Measurements from ENCODE around the gene RPL13A. TPM values are rescaled to one million over a fixed set of nuclear protein-coding genes. Genes with fewer than 3 reads are reported as not detected.

The RPL13A gene
- total and polyA plus RNA-seq, 2 of the 13 experiments (the other 11 are each of a cell fraction or from before 2014, with no cell fraction given), result 2,601 to 3,407 TPM

DNA sequence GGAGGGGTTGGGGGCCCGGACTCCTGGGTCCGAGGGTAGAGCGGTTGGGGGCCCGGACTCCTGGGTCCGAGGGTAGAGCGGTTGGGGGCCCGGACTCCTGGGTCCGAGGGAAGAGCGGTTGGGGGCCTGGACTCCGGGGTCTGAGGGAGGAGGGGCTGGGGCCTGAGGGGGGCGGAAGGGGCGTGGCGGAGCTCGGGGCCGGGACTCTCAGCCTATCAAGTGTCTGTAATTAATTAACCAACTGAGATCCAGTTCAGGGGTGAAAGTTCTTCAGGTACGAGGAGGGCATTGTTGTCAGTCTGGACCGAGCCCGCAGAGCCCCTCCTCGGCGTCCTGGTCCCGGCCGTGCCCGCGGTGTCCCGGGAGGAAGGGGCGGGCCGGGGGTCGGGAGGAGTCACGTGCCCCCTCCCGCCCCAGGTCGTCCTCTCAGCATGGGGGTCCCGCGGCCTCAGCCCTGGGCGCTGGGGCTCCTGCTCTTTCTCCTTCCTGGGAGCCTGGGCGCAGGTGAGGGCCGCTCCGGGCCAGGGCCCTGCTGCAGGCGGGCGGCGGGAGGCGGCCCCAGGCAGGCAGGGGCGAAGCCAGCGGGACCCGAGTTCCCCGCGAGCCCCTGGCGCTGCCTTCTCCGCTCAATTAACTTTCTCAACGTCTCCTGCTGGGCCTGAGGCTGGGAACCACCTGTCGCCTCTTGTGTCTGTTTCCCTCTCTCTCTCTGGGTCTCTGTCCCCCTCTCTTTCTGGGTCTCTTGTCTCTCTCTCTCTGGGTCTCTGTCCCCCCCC, 25.8 kb downstream of the RPL13A start (continued):
- TF ChIP-seq, protein P1, sequence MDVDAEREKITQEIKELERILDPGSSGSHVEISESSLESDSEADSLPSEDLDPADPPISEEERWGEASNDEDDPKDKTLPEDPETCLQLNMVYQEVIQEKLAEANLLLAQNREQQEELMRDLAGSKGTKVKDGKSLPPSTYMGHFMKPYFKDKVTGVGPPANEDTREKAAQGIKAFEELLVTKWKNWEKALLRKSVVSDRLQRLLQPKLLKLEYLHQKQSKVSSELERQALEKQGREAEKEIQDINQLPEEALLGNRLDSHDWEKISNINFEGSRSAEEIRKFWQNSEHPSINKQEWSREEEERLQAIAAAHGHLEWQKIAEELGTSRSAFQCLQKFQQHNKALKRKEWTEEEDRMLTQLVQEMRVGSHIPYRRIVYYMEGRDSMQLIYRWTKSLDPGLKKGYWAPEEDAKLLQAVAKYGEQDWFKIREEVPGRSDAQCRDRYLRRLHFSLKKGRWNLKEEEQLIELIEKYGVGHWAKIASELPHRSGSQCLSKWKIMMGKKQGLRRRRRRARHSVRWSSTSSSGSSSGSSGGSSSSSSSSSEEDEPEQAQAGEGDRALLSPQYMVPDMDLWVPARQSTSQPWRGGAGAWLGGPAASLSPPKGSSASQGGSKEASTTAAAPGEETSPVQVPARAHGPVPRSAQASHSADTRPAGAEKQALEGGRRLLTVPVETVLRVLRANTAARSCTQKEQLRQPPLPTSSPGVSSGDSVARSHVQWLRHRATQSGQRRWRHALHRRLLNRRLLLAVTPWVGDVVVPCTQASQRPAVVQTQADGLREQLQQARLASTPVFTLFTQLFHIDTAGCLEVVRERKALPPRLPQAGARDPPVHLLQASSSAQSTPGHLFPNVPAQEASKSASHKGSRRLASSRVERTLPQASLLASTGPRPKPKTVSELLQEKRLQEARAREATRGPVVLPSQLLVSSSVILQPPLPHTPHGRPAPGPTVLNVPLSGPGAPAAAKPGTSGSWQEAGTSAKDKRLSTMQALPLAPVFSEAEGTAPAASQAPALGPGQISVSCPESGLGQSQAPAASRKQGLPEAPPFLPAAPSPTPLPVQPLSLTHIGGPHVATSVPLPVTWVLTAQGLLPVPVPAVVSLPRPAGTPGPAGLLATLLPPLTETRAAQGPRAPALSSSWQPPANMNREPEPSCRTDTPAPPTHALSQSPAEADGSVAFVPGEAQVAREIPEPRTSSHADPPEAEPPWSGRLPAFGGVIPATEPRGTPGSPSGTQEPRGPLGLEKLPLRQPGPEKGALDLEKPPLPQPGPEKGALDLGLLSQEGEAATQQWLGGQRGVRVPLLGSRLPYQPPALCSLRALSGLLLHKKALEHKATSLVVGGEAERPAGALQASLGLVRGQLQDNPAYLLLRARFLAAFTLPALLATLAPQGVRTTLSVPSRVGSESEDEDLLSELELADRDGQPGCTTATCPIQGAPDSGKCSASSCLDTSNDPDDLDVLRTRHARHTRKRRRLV (CRISPR knock-in tag; IDR thresholded peaks at IDR 0.05), result no peak
- TF ChIP-seq, protein P2, sequence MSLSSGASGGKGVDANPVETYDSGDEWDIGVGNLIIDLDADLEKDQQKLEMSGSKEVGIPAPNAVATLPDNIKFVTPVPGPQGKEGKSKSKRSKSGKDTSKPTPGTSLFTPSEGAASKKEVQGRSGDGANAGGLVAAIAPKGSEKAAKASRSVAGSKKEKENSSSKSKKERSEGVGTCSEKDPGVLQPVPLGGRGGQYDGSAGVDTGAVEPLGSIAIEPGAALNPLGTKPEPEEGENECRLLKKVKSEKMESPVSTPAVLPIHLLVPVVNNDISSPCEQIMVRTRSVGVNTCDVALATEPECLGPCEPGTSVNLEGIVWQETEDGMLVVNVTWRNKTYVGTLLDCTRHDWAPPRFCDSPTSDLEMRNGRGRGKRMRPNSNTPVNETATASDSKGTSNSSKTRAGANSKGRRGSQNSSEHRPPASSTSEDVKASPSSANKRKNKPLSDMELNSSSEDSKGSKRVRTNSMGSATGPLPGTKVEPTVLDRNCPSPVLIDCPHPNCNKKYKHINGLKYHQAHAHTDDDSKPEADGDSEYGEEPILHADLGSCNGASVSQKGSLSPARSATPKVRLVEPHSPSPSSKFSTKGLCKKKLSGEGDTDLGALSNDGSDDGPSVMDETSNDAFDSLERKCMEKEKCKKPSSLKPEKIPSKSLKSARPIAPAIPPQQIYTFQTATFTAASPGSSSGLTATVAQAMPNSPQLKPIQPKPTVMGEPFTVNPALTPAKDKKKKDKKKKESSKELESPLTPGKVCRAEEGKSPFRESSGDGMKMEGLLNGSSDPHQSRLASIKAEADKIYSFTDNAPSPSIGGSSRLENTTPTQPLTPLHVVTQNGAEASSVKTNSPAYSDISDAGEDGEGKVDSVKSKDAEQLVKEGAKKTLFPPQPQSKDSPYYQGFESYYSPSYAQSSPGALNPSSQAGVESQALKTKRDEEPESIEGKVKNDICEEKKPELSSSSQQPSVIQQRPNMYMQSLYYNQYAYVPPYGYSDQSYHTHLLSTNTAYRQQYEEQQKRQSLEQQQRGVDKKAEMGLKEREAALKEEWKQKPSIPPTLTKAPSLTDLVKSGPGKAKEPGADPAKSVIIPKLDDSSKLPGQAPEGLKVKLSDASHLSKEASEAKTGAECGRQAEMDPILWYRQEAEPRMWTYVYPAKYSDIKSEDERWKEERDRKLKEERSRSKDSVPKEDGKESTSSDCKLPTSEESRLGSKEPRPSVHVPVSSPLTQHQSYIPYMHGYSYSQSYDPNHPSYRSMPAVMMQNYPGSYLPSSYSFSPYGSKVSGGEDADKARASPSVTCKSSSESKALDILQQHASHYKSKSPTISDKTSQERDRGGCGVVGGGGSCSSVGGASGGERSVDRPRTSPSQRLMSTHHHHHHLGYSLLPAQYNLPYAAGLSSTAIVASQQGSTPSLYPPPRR (CRISPR knock-in tag; IDR thresholded peaks at IDR 0.05; ENCODE audit: borderline replicate concordance), result no peak
- peak; percentile 28; the same call in 1 of the 2 replicates for TF ChIP-seq TMF1 (CRISPR knock-in tag; IDR thresholded peaks at IDR 0.05; ENCODE audit: low read depth)
- TF ChIP-seq, protein P3, sequence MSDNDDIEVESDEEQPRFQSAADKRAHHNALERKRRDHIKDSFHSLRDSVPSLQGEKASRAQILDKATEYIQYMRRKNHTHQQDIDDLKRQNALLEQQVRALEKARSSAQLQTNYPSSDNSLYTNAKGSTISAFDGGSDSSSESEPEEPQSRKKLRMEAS (IDR thresholded peaks at IDR 0.05), result peak; percentile 63
- TF ChIP-seq, protein P4, sequence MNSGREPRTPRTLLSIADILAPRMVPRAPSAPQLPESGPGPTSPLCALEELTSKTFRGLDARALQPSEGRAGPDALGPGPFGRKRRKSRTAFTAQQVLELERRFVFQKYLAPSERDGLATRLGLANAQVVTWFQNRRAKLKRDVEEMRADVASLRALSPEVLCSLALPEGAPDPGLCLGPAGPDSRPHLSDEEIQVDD (CRISPR knock-in tag; IDR thresholded peaks at IDR 0.05; ENCODE audit: borderline replicate concordance), result 0 out of 2 replicates have a peak, but pooled peaks have one; percentile 56
- peak; percentile 60; the same call in 1 of the 2 replicates for TF ChIP-seq ZNF782 (CRISPR knock-in tag; IDR thresholded peaks at IDR 0.05; ENCODE audit: borderline replicate concordance)
- TF ChIP-seq, protein P5, sequence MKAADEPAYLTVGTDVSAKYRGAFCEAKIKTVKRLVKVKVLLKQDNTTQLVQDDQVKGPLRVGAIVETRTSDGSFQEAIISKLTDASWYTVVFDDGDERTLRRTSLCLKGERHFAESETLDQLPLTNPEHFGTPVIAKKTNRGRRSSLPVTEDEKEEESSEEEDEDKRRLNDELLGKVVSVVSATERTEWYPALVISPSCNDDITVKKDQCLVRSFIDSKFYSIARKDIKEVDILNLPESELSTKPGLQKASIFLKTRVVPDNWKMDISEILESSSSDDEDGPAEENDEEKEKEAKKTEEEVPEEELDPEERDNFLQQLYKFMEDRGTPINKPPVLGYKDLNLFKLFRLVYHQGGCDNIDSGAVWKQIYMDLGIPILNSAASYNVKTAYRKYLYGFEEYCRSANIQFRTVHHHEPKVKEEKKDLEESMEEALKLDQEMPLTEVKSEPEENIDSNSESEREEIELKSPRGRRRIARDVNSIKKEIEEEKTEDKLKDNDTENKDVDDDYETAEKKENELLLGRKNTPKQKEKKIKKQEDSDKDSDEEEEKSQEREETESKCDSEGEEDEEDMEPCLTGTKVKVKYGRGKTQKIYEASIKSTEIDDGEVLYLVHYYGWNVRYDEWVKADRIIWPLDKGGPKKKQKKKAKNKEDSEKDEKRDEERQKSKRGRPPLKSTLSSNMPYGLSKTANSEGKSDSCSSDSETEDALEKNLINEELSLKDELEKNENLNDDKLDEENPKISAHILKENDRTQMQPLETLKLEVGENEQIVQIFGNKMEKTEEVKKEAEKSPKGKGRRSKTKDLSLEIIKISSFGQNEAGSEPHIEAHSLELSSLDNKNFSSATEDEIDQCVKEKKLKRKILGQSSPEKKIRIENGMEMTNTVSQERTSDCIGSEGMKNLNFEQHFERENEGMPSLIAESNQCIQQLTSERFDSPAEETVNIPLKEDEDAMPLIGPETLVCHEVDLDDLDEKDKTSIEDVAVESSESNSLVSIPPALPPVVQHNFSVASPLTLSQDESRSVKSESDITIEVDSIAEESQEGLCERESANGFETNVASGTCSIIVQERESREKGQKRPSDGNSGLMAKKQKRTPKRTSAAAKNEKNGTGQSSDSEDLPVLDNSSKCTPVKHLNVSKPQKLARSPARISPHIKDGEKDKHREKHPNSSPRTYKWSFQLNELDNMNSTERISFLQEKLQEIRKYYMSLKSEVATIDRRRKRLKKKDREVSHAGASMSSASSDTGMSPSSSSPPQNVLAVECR (CRISPR knock-in tag; IDR thresholded peaks at IDR 0.05; ENCODE audit: borderline replicate concordance), result peak; percentile 75
- peak; percentile 85 for TF ChIP-seq PHF8 (CRISPR knock-in tag; IDR thresholded peaks at IDR 0.05)
- TF ChIP-seq ZNF354B (CRISPR knock-in tag; IDR thresholded peaks at IDR 0.05), result no peak
- TF ChIP-seq ZNF567 (CRISPR knock-in tag; IDR thresholded peaks at IDR 0.05; ENCODE audit: borderline replicate concordance), result peak; percentile 60; the same call in 1 of the 2 replicates
- peak; percentile 74 for TF ChIP-seq ZEB1 (IDR thresholded peaks at IDR 0.05; ENCODE audit: insufficient replicate concordance, low read depth)

All from HepG2 (cell line).